Common myeloid progenitor, CD34-positive (primary cell): Measurements from ENCODE around the gene SNX5.
A peak's percentile ranks its signal among the peaks of the same experiment; 100 is the strongest.

Experiments used
- CTCF ChIA-PET: fragments of 350-600 bp; sonication (Branson Sonifier 250); formaldehyde crosslinking; loops from one replicate; lab custom pipeline; 2021; ENCODE audit warnings: antibody characterized with exemption; lab: Charles Lee
- POLR2A ChIA-PET: fragments of 350-600 bp; sonication (Branson Sonifier 250); formaldehyde crosslinking; loops from one replicate; lab custom pipeline; 2021; ENCODE audit warnings: antibody characterized with exemption; lab: Charles Lee
- DNase-seq, 3 donors: peaks; one replicate each; pipeline versions ENCODE4 v3.0.0 to v3.0.0-alpha.2; 2013
- H3K27ac ChIP-seq, 2 experiments: 1 replicate in 1 of 2; 2 replicates in 1 of 2; pipeline ENCODE4 v1.7.0; 2013; ENCODE audit warnings: inconsistent platforms in 2 of 2, low read length in 2 of 2, mild to moderate bottlenecking in 2 of 2, low read depth in 1 of 2, moderate library complexity in 1 of 2; ENCODE audit not compliant: severe bottlenecking in 2 of 2, insufficient read depth in 1 of 2, poor library complexity in 1 of 2
- H3K27me3 ChIP-seq, 5 experiments: replicated peaks in 2 of 5; 1 replicate in 3 of 5; 2 replicates in 2 of 5; pipeline versions ENCODE4 v1.6.1 to v1.7.0; 2013; ENCODE audit warnings: low read length in 4 of 5, mild to moderate bottlenecking in 2 of 5, moderate library complexity in 2 of 5, inconsistent platforms in 1 of 5; ENCODE audit not compliant: insufficient read depth in 5 of 5, control insufficient read depth in 4 of 5
- H3K36me3 ChIP-seq, 4 experiments: 1 replicate in 2 of 4; 2 replicates in 2 of 4; pipeline versions ENCODE4 v1.6.1 to v1.7.0; 2013; ENCODE audit warnings: low read length in 3 of 4, control low read depth in 1 of 4, mild to moderate bottlenecking in 1 of 4; ENCODE audit not compliant: control insufficient read depth in 4 of 4, insufficient read depth in 4 of 4
- H3K4me1 ChIP-seq, 4 experiments: 1 replicate in 3 of 4; 2 replicates in 1 of 4; pipeline versions ENCODE4 v1.6.1 to v1.7.1; 2013; ENCODE audit warnings: low read length in 3 of 4, mild to moderate bottlenecking in 3 of 4, control low read depth in 1 of 4, inconsistent platforms in 1 of 4, moderate library complexity in 1 of 4; ENCODE audit not compliant: control insufficient read depth in 4 of 4, insufficient read depth in 4 of 4; ENCODE audit errors: control extremely low read depth in 1 of 4
- H3K4me3 ChIP-seq, 7 experiments: 1 replicate in 4 of 7; 2 replicates in 3 of 7; pipeline versions ENCODE4 v1.5.1 to v1.7.0; 2013; ENCODE audit warnings: mild to moderate bottlenecking in 7 of 7, low read length in 6 of 7, moderate library complexity in 6 of 7, inconsistent platforms in 2 of 7, low read depth in 2 of 7, control low read depth in 1 of 7; ENCODE audit not compliant: insufficient read depth in 4 of 7, control insufficient read depth in 1 of 7; ENCODE audit errors: extremely low read depth in 1 of 7
- H3K9me3 ChIP-seq, 5 experiments: 1 replicate in 4 of 5; 2 replicates in 1 of 5; pipeline versions ENCODE4 v1.6.1 to v1.7.1; 2013; ENCODE audit warnings: low read length in 4 of 5, mild to moderate bottlenecking in 2 of 5, inconsistent platforms in 1 of 5, low read depth in 1 of 5, moderate library complexity in 1 of 5; ENCODE audit not compliant: control insufficient read depth in 4 of 5, insufficient read depth in 2 of 5; ENCODE audit errors: control extremely low read depth in 1 of 5
- WGBS: methylation state at CpG from one replicate; pipeline ENCODE4 v1.1.5; 2013; ENCODE audit not compliant: insufficient coverage; 5-methylcytosine and 5-hydroxymethylcytosine counted together

Gene SNX5

GRCh38 chr20:17949899-17950298 lies 18.7 kb downstream of the SNX5 start:
- no peaks in the 10 kb centered on the region for H3K27me3 ChIP-seq
- DNase-seq, result no peak
- H3K27ac ChIP-seq, result peak overlapping the region in 1 of 2 experiments; percentile 29
- H3K4me1 ChIP-seq, result peaks cover 0 to 7% (median 3%) of the 10 kb centered on the region in 4 experiments
- ChIA-PET CTCF (interaction anchor here (1.7 to 14.2 kb wide), 2 partner anchors 13 to 20 kb away, joined by 5 to 108 read pairs; no protein-coding TSS in a partner anchor), POLR2A (no interaction called here)
- no peaks in the 10 kb centered on the region for H3K9me3 ChIP-seq
- no peak overlapping the region for H3K4me3 ChIP-seq
- H3K36me3 ChIP-seq, result peaks cover 48 to 99% (median 90%) of the 10 kb centered on the region in 4 experiments
- WGBS, result 100% methylated on average over 3 of the region's 4 CpGs

- no peak for DNase-seq
- ChIA-PET POLR2A (no interaction called here), CTCF (interaction anchor here (0.6 to 14.2 kb wide), 5 partner anchors 9 to 443 kb away, joined by 3 to 108 read pairs (median 4); no protein-coding TSS in a partner anchor)
- Histone ChIP-seq H3K27ac (no peak overlapping the region), H3K36me3 (peaks cover 50 to 97% (median 85%) of the 10 kb centered on the region in 4 experiments), H3K27me3 (no peaks in the 10 kb centered on the region), H3K4me3 (no peak overlapping the region), H3K9me3 (no peaks in the 10 kb centered on the region), H3K4me1 (no peaks in the 10 kb centered on the region)
- WGBS, result 100% methylated on average over 2 of the region's 2 CpGs
These were observed 20.2 kb downstream of the SNX5 start for GRCh38 chr20:17948442-17948841.

DNA sequence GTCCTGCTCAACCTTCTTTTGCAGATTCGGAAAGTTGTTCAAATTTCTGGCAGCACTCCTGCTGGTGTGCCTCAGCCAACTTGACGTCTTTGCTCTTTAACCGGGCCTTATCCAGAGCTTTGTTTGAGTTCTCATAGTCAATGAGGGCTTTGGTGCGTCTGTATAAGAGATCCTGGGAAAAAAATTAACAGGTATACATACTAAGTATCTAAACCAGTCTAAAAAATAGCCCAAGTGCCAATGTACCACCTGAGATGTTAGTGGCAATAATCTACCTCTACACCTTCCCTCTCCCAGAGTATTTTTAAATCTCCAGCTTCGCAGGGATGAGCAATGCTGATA lies 21.1 kb downstream of the SNX5 start:
- Histone ChIP-seq H3K9me3 (no peaks in the 10 kb centered on the region), H3K4me1 (no peaks in the 10 kb centered on the region), H3K36me3 (peaks cover 46 to 97% (median 82%) of the 10 kb centered on the region in 4 experiments), H3K27me3 (no peaks in the 10 kb centered on the region), H3K27ac (no peak overlapping the region), H3K4me3 (no peak overlapping the region)
- no peak for DNase-seq
- POLR2A ChIA-PET, result no interaction called here
- CTCF ChIA-PET, result interaction anchor here (14.2 kb wide), 1 partner anchor 10 kb away, joined by 108 read pairs; no protein-coding TSS in a partner anchor
- WGBS, result 100% methylated on average over 2 of the region's 5 CpGs

GRCh38 chr20:17946572-17947473 lies 21.8 kb downstream of the SNX5 start:
- no peak for DNase-seq
- H3K27ac ChIP-seq, result no peak overlapping the region
- WGBS, result 59% methylated on average over 3 of the region's 6 CpGs

DNA sequence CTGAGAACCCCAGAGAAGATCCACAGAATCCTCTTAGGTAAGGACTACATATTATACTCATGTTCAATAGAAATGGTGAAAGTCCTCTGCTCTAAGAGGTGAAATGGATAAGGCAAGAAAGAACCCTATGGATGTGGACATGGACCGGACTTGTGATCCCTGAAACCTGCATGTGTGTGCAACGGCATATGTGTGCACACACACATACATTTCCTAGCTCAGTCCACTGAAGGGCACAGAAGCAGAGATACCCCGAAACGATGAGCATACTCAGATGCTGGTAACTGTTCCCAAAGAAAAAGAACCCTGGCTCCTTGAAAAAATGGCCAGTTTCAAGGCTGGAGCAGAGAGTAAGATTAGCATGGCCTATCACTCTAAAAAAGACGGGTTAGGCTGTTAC lies 22.6 kb downstream of the SNX5 start:
- Histone ChIP-seq H3K36me3 (peaks cover 44 to 97% (median 80%) of the 10 kb centered on the region in 4 experiments), H3K4me1 (no peaks in the 10 kb centered on the region), H3K4me3 (no peak overlapping the region), H3K27me3 (no peaks in the 10 kb centered on the region), H3K27ac (no peak overlapping the region), H3K9me3 (no peaks in the 10 kb centered on the region)
- POLR2A ChIA-PET, result interaction anchor here (1.1 kb wide), 1 partner anchor 12 kb away, joined by 3 read pairs; no protein-coding TSS in a partner anchor
- CTCF ChIA-PET, result interaction anchor here (1.0 to 1.1 kb wide), 3 partner anchors 10 to 266 kb away, joined by 3 to 5 read pairs (median 4); no protein-coding TSS in a partner anchor
- no CpG with 5 or more reads among the region's 5 CpGs for WGBS
- no peak for DNase-seq

More at GRCh38 chr20:17946572-17947473, 21.8 kb downstream of the SNX5 start:
- Histone ChIP-seq H3K4me1 (no peaks in the 10 kb centered on the region), H3K4me3 (no peak overlapping the region), H3K27me3 (no peaks in the 10 kb centered on the region), H3K9me3 (no peaks in the 10 kb centered on the region), H3K36me3 (peaks cover 48 to 98% (median 83%) of the 10 kb centered on the region in 4 experiments)
- CTCF ChIA-PET, result interaction anchor here (1.0 to 14.2 kb wide), 3 partner anchors 9 to 16 kb away, joined by 3 to 108 read pairs (median 5); no protein-coding TSS in a partner anchor
- POLR2A ChIA-PET, result no interaction called here

DNA sequence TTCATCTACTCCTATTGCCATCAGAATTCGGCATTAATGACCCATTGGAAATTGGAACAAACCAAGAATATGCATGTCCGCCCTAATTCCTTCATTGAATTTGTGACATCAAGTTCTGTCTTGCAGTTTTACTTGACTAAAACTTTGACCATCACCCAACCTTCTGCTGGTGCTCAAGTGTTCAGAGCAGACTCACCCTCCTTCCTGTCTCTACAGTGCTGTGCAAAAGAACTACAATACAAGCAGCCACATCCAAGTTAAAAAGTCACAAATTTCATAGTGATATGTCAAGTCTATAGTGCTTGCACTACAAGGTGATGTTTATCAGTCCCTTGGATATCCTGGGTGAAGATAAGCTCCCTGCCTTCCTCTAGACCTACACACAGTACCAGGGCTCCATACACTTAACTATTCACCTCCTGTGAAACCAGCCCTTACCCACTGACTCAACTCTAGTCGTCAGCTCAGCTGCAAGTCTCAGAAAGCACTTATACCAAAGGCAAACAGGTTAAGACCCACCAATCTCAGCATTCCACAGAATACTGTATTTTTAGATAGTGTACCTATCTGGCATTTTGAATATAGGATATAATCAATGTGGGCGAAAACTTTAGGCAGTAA lies 23.6 kb downstream of the SNX5 start:
- WGBS, result 94% methylated on average over 2 of the region's 4 CpGs
- no peak for DNase-seq
- H3K27me3 ChIP-seq, result no peaks in the 10 kb centered on the region
- peaks cover 0 to 2% (median under 1%) of the 10 kb centered on the region in 4 experiments for H3K4me1 ChIP-seq
- CTCF ChIA-PET, result interaction anchor here (0.6 to 1.1 kb wide), 3 partner anchors 9 to 265 kb away, joined by 3 to 4 read pairs (median 3); no protein-coding TSS in a partner anchor
- H3K27ac ChIP-seq, result no peak overlapping the region
- POLR2A ChIA-PET, result interaction anchor here (1.1 kb wide), 1 partner anchor 13 kb away, joined by 3 read pairs; no protein-coding TSS in a partner anchor
- H3K4me3 ChIP-seq, result no peak overlapping the region
- no peaks in the 10 kb centered on the region for H3K9me3 ChIP-seq
- peaks cover 35 to 94% (median 74%) of the 10 kb centered on the region in 4 experiments for H3K36me3 ChIP-seq
